Neural progenitor cell (in vitro differentiated cells): Measurements from ENCODE around the gene PTGDS. TPM values are rescaled to one million over a fixed set of nuclear protein-coding genes. Genes with fewer than 3 reads are reported as not detected.

Experiments used
- DNase-seq: peaks from one replicate; pipeline ENCODE4 v3.0.0-alpha.2; 2016; ENCODE audit warnings: low spot score
- H2AFZ ChIP-seq: fragments of 200-600 bp; sonication (generic); replicated peaks from 2 replicates; pipeline ENCODE4 v1.6.1; 2016; ENCODE audit warnings: antibody characterized with exemption
- H3F3A ChIP-seq: fragments of 200-600 bp; sonication (generic); 2 replicates; pipeline ENCODE4 v1.6.1; 2016; ENCODE audit warnings: antibody characterized with exemption, low read depth
- H3K27ac ChIP-seq: fragments of 200-600 bp; sonication (generic); 2 replicates; pipeline ENCODE4 v1.5.1; 2016; ENCODE audit warnings: mild to moderate bottlenecking
- H3K27me3 ChIP-seq: fragments of 200-600 bp; sonication (generic); 2 replicates; pipeline ENCODE4 v1.6.1; 2016; ENCODE audit warnings: mild to moderate bottlenecking, moderate library complexity
- H3K36me3 ChIP-seq: fragments of 200-600 bp; sonication (generic); 2 replicates; pipeline ENCODE4 v1.5.1; 2016
- H3K4me1 ChIP-seq: fragments of 200-600 bp; sonication (generic); 2 replicates; pipeline ENCODE4 v1.6.1; 2016; ENCODE audit warnings: mixed run types
- H3K4me2 ChIP-seq: fragments of 200-600 bp; sonication (generic); 2 replicates; pipeline ENCODE4 v1.6.1; 2016
- H3K4me3 ChIP-seq: fragments of 200-600 bp; sonication (generic); 2 replicates; pipeline ENCODE4 v1.5.1; 2016
- H3K79me2 ChIP-seq: fragments of 200-600 bp; sonication (generic); 2 replicates; pipeline ENCODE4 v1.6.1; 2016; ENCODE audit warnings: low read depth
- H3K9ac ChIP-seq: fragments of 200-600 bp; sonication (generic); 2 replicates; pipeline ENCODE4 v1.6.1; 2016
- H3K9me3 ChIP-seq: fragments of 200-600 bp; sonication (generic); 2 replicates; pipeline ENCODE4 v1.5.1; 2016; ENCODE audit warnings: low read depth
- H4K20me1 ChIP-seq: fragments of 200-600 bp; sonication (generic); 2 replicates; pipeline ENCODE4 v1.6.1; 2016; ENCODE audit warnings: low read depth
- H3K27ac Mint-ChIP-seq: 3 replicates; pipeline ENCODE4 v1.8.0; 2021; ENCODE audit warnings: mixed read lengths
- H3K27me3 Mint-ChIP-seq: 2 replicates; pipeline ENCODE4 v1.8.0; 2022; ENCODE audit warnings: low read depth, mild to moderate bottlenecking, inconsistent platforms, moderate library complexity, mixed read lengths; ENCODE audit not compliant: insufficient read depth
- H3K36me3 Mint-ChIP-seq: 3 replicates; pipeline ENCODE4 v1.8.0; 2021; ENCODE audit warnings: mixed read lengths
- H3K4me1 Mint-ChIP-seq: 3 replicates; pipeline ENCODE4 v1.8.0; 2021; ENCODE audit warnings: mixed read lengths
- H3K4me3 Mint-ChIP-seq: 3 replicates; pipeline ENCODE4 v1.8.0; 2021; ENCODE audit warnings: mild to moderate bottlenecking, moderate library complexity, mixed read lengths
- H3K9me3 Mint-ChIP-seq: 3 replicates; pipeline ENCODE4 v1.8.0; 2020; ENCODE audit warnings: mixed read lengths
- EZH2 ChIP-seq: fragments of 200-600 bp; sonication (generic); IDR thresholded peaks from 2 replicates; pipeline ENCODE4 v1.6.1; 2017; ENCODE audit warnings: antibody characterized with exemption, mild to moderate bottlenecking, moderate library complexity
- EZH2phosphoT487 ChIP-seq: fragments of 200-600 bp; sonication (generic); IDR thresholded peaks from 2 replicates; pipeline ENCODE4 v1.6.1; 2017; ENCODE audit warnings: antibody characterized with exemption
- total RNA-seq: library from RNA; depleted of rRNA; stranded (reverse); fragments of >200 nt; gene quantifications from 2 replicates; pipeline ENCODE4 v1.2.3, GENCODE V29; 2015; ENCODE audit warnings: low replicate concordance
- TF ChIP-seq, protein P1 (sequence below): fragments of 200-600 bp; sonication (generic); IDR thresholded peaks from 2 replicates; pipeline ENCODE4 v1.5.1; 2017; ENCODE audit warnings: antibody characterized with exemption, mild to moderate bottlenecking

PTGDS gene
- total RNA-seq, 1 donor from 2014 or later, result not detected

DNA sequence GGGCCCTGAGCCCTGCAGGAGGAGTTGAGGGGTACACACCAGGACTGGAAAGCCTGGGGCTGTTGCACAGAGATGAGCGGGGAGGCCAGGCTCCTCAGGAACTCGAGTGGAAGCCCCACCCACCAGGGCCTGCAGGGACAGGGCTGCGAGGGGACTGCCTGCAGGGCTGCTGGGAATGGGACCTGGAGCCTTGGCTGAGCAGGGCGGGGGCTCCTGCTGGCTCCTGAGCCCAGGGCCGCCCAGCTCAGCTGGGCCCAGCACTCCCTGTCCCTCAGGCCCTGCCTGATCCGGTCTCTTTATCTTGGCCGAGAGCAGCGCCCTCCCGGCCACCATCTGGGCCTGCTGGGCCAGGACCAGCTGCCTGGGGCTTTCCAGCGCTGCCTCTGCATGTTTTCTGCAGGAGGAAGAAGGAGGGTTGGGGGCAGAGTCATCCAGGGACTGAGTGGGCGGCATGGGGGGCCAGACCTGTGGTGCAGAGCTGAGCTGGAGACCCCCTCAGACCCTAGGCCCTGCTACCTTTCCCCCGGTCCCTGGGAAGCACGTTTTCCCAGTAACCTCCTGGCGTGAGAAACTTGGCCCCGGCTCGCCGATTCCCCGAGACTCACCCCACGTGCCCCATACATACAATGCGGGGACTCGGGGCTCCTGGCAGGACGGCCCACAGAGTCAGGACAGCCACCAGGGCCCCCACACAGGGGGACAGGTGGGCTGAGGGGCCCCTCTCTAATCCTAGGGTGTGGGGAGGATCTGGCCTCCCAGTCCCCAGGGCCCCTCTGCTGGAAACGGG lies 15.8 kb upstream of the PTGDS start:
- H3K4me1 ChIP-seq, result peaks cover 6% of the 10 kb centered on the region
- no peak overlapping the region for H2AFZ ChIP-seq
- peaks cover 19% of the 10 kb centered on the region for H3K4me1 Mint-ChIP-seq
- H3K9ac ChIP-seq, result no peak overlapping the region
- no peak overlapping the region for H3K27ac ChIP-seq
- H3K27me3 ChIP-seq, result no peaks in the 10 kb centered on the region
- H3K27me3 Mint-ChIP-seq, result peaks cover 8% of the 10 kb centered on the region
- H3K9me3 Mint-ChIP-seq, result no peaks in the 10 kb centered on the region
- DNase-seq, result no peak
- TF ChIP-seq, protein P1, sequence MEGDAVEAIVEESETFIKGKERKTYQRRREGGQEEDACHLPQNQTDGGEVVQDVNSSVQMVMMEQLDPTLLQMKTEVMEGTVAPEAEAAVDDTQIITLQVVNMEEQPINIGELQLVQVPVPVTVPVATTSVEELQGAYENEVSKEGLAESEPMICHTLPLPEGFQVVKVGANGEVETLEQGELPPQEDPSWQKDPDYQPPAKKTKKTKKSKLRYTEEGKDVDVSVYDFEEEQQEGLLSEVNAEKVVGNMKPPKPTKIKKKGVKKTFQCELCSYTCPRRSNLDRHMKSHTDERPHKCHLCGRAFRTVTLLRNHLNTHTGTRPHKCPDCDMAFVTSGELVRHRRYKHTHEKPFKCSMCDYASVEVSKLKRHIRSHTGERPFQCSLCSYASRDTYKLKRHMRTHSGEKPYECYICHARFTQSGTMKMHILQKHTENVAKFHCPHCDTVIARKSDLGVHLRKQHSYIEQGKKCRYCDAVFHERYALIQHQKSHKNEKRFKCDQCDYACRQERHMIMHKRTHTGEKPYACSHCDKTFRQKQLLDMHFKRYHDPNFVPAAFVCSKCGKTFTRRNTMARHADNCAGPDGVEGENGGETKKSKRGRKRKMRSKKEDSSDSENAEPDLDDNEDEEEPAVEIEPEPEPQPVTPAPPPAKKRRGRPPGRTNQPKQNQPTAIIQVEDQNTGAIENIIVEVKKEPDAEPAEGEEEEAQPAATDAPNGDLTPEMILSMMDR, result no peak
- TF ChIP-seq EZH2, result no peak
- no peak overlapping the region for H3K27ac Mint-ChIP-seq
- no peaks in the 10 kb centered on the region for H3K36me3 ChIP-seq
- H3K79me2 ChIP-seq, result no peaks in the 10 kb centered on the region
- H3F3A ChIP-seq, result no peaks in the 10 kb centered on the region
- no peaks in the 10 kb centered on the region for H3K9me3 ChIP-seq
- H3K36me3 Mint-ChIP-seq, result peaks cover 2% of the 10 kb centered on the region
- H4K20me1 ChIP-seq, result no peaks in the 10 kb centered on the region
- H3K4me3 Mint-ChIP-seq, result no peak overlapping the region
- H3K4me3 ChIP-seq, result no peak overlapping the region
- H3K4me2 ChIP-seq, result no peak overlapping the region

DNA sequence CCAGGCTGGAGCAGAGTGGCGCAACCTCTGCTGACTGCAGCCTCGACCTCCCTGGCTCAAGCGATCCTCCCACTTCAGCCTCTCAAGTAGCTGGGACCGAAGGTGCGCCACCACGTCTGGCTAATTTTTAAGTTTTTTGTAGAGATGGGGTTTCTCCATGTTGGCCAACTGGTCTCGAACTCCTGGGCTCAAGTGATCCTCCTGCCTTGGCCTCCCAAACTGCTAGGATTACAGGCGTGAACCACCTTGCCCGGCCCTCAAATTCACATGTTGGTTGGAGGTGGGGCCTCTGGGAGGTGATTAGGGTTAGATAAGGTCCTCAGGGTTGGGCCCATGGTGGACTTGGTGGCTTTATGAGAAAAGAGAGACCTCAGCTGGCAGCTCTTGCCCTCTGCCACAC lies 15.1 kb upstream of the PTGDS start:
- H3K4me1 ChIP-seq, result peaks cover 6% of the 10 kb centered on the region
- no peak overlapping the region for H3K27ac Mint-ChIP-seq
- TF ChIP-seq EZH2phosphoT487, result no peak
- no peak for TF ChIP-seq EZH2
- TF ChIP-seq, protein P1, result no peak
- no peaks in the 10 kb centered on the region for H3K9me3 ChIP-seq
- H2AFZ ChIP-seq, result no peak overlapping the region
- no peaks in the 10 kb centered on the region for H3K27me3 ChIP-seq
- H3K4me3 ChIP-seq, result no peak overlapping the region
- H3K27ac ChIP-seq, result no peak overlapping the region
- H3K79me2 ChIP-seq, result no peaks in the 10 kb centered on the region
- no peak overlapping the region for H3K9ac ChIP-seq
- H4K20me1 ChIP-seq, result no peaks in the 10 kb centered on the region
- no peak overlapping the region for H3K4me2 ChIP-seq
- H3F3A ChIP-seq, result no peaks in the 10 kb centered on the region
- no peaks in the 10 kb centered on the region for H3K36me3 Mint-ChIP-seq
- no peak for DNase-seq
- H3K27me3 Mint-ChIP-seq, result peaks cover 5% of the 10 kb centered on the region
- no peaks in the 10 kb centered on the region for H3K36me3 ChIP-seq
- H3K4me3 Mint-ChIP-seq, result no peak overlapping the region
- H3K9me3 Mint-ChIP-seq, result no peaks in the 10 kb centered on the region
- H3K4me1 Mint-ChIP-seq, result peaks cover 19% of the 10 kb centered on the region

DNA sequence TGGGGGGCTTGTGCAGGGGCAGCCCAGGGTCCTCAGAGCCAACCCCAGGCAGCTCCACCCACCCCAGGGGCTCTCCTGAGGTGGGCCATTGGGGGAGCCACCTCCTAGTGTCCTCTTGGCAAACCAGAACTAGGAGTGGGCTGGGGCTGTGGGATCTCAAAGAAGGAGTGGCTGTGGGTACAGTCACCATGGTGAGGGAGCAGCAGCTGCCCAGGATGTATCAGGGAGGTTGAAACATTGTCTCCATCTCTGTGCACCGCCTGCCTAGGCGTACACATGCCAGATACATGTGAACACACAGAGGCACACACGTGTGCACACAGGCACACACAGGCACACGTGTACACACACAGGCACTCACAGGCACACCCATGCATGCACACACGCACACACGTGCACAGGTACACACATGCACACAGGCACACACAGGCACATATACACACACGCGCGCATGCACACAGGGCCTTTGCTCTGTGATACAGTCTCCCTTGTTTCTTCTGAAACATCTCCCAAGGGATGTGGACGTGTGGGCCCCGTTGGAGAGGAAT lies 14.5 kb upstream of the PTGDS start:
- Mint-ChIP-seq H3K4me3 (peak overlapping the region; percentile 55), H3K4me1 (peaks cover 19% of the 10 kb centered on the region), H3K36me3 (no peaks in the 10 kb centered on the region), H3K9me3 (no peaks in the 10 kb centered on the region), H3K27me3 (peaks cover 5% of the 10 kb centered on the region), H3K27ac (peak overlapping the region; percentile 81)
- H3K4me2 ChIP-seq, result no peak overlapping the region
- H3K4me1 ChIP-seq, result peaks cover 6% of the 10 kb centered on the region
- no peak overlapping the region for H3K4me3 ChIP-seq
- H3F3A ChIP-seq, result no peaks in the 10 kb centered on the region
- H4K20me1 ChIP-seq, result no peaks in the 10 kb centered on the region
- no peak overlapping the region for H3K9ac ChIP-seq
- no peaks in the 10 kb centered on the region for H3K36me3 ChIP-seq
- H3K79me2 ChIP-seq, result no peaks in the 10 kb centered on the region
- H3K27ac ChIP-seq, result no peak overlapping the region
- H2AFZ ChIP-seq, result no peak overlapping the region
- no peak for TF ChIP-seq EZH2phosphoT487
- DNase-seq, result no peak
- H3K27me3 ChIP-seq, result no peaks in the 10 kb centered on the region
- no peaks in the 10 kb centered on the region for H3K9me3 ChIP-seq

DNA sequence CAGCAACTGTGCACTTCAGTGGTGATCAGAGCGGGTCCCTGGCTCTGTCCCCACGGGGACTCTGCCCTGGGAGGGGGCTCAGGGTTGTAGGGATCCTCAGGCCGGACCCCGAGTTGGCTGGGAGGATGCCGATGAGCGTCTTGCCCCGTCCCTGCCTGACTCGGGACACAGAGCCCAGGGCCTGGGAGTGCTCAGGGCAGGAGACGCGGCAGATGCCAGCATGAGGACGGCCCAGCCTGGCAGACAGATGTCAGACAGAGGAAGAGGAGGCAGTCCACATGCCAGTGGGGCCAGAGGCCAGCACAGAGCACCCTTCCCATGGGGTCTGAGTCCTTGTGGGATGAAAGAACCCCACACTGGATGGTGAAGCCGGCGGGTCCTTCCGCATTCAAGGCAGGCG lies 14.0 kb upstream of the PTGDS start:
- no peaks in the 10 kb centered on the region for H3F3A ChIP-seq
- no peak overlapping the region for H3K27ac ChIP-seq
- DNase-seq, result no peak
- H3K36me3 Mint-ChIP-seq, result no peaks in the 10 kb centered on the region
- H3K27me3 ChIP-seq, result no peaks in the 10 kb centered on the region
- no peaks in the 10 kb centered on the region for H3K9me3 ChIP-seq
- peaks cover 5% of the 10 kb centered on the region for H3K27me3 Mint-ChIP-seq
- no peaks in the 10 kb centered on the region for H3K9me3 Mint-ChIP-seq
- peak overlapping the region; percentile 55 for H3K4me3 Mint-ChIP-seq
- H3K4me1 Mint-ChIP-seq, result peaks cover 19% of the 10 kb centered on the region
- H4K20me1 ChIP-seq, result no peaks in the 10 kb centered on the region
- no peak overlapping the region for H3K9ac ChIP-seq
- H3K4me1 ChIP-seq, result peaks cover 6% of the 10 kb centered on the region
- no peaks in the 10 kb centered on the region for H3K36me3 ChIP-seq
- no peaks in the 10 kb centered on the region for H3K79me2 ChIP-seq
- no peak overlapping the region for H3K4me2 ChIP-seq
- no peak overlapping the region for H3K4me3 ChIP-seq
- H3K27ac Mint-ChIP-seq, result peak overlapping the region; percentile 81
- TF ChIP-seq EZH2, result no peak
- no peak overlapping the region for H2AFZ ChIP-seq
